Measurements from ENCODE around the gene IFI27L1. TPM values are rescaled to one million over a fixed set of nuclear protein-coding genes. Genes with fewer than 3 reads are reported as not detected.
A peak's percentile ranks its signal among the peaks of the same experiment; 100 is the strongest.

IFI27L1 gene
- total RNA-seq: 7.2 and 13.0 TPM in 2 replicates

GRCh38 chr14:94080621-94081385, at the start of gene IFI27L1, which contains the start of gene DDX24:
Gene IFI27L1 (plus strand): TSS chr14:94081310. CDS start chr14:94096938, 15,628 bp downstream.
Gene DDX24 (minus strand): TSS chr14:94081202. CDS start chr14:94079742, 1,460 bp downstream.
- DNase-seq (ENCODE audit: low read depth in 2 of 2): peak; percentile 86 to 93

- DNase-seq (ENCODE audit: low read depth in 2 of 2): no peak
These were observed 49.2 kb upstream of the IFI27L1 start for GRCh38 chr14:94031883-94032279.

- DNase-seq (ENCODE audit: low read depth in 2 of 2): peak in 1 of 2 donors; percentile 11
These were observed 46.2 kb upstream of the IFI27L1 start for GRCh38 chr14:94034886-94035285.

GRCh38 chr14:94036313-94037167, 44.6 kb upstream of the IFI27L1 start:
- DNase-seq (ENCODE audit: low read depth in 2 of 2): peak; percentile 30 to 69

- DNase-seq (ENCODE audit: low read depth in 2 of 2): no peak
These were observed 43.2 kb upstream of the IFI27L1 start for GRCh38 chr14:94037954-94038353.

- no peak for DNase-seq (ENCODE audit: low read depth in 2 of 2)
These were observed 42.6 kb upstream of the IFI27L1 start for GRCh38 chr14:94038510-94038909.

- DNase-seq (ENCODE audit: low read depth in 2 of 2): no peak
These were observed 42.0 kb upstream of the IFI27L1 start for GRCh38 chr14:94038921-94039629.

GRCh38 chr14:94040247-94040646, 40.9 kb upstream of the IFI27L1 start:
- DNase-seq (ENCODE audit: low read depth in 2 of 2): no peak

GRCh38 chr14:94040796-94041195, 40.3 kb upstream of the IFI27L1 start:
- DNase-seq (ENCODE audit: low read depth in 2 of 2): no peak

GRCh38 chr14:94041551-94042346, 39.4 kb upstream of the IFI27L1 start:
- DNase-seq (ENCODE audit: low read depth in 2 of 2): no peak

GRCh38 chr14:94042433-94043091, 38.5 kb upstream of the IFI27L1 start:
- no peak for DNase-seq (ENCODE audit: low read depth in 2 of 2)

GRCh38 chr14:94043111-94043755, 37.9 kb upstream of the IFI27L1 start:
- DNase-seq (ENCODE audit: low read depth in 2 of 2): no peak

GRCh38 chr14:94043756-94044475, 37.2 kb upstream of the IFI27L1 start:
- DNase-seq (ENCODE audit: low read depth in 2 of 2): no peak

- no peak for DNase-seq (ENCODE audit: low read depth in 2 of 2)
These were observed 36.5 kb upstream of the IFI27L1 start for GRCh38 chr14:94044476-94045091.

- no peak for DNase-seq (ENCODE audit: low read depth in 2 of 2)
These were observed 36.0 kb upstream of the IFI27L1 start for GRCh38 chr14:94045101-94045500.

- no peak for DNase-seq (ENCODE audit: low read depth in 2 of 2)
These were observed 35.4 kb upstream of the IFI27L1 start for GRCh38 chr14:94045563-94046345.

GRCh38 chr14:94046696-94047250, 34.3 kb upstream of the IFI27L1 start:
- DNase-seq (ENCODE audit: low read depth in 2 of 2): no peak

- no peak for DNase-seq (ENCODE audit: low read depth in 2 of 2)
These were observed 33.5 kb upstream of the IFI27L1 start for GRCh38 chr14:94047581-94047980.
